MM.1S (cell line): ENCODE data around the gene FAM227B.

Source experiments
- DNase-seq: peaks from one replicate; pipeline ENCODE4 v3.0.0-alpha.2; 2015
- H2AFZ ChIP-seq: fragments of 300-600 bp; sonication (generic); 2 replicates; pipeline ENCODE4 v1.6.0; 2016; ENCODE audit warnings: antibody characterized with exemption, low read length
- H3F3A ChIP-seq: fragments of 300-600 bp; sonication (generic); 2 replicates; pipeline ENCODE4 v1.6.1; 2016; ENCODE audit warnings: mild to moderate bottlenecking, antibody characterized with exemption, low read length, moderate library complexity, mixed read lengths; ENCODE audit not compliant: insufficient read depth
- H3K27ac ChIP-seq: fragments of 300-600 bp; sonication (generic); 2 replicates; pipeline ENCODE4 v1.5.1; 2016; ENCODE audit warnings: mild to moderate bottlenecking, low read length
- H3K27me3 ChIP-seq: fragments of 300-600 bp; sonication (generic); replicated peaks from 2 replicates; pipeline ENCODE4 v1.6.0; 2016; ENCODE audit warnings: low read length; ENCODE audit not compliant: insufficient read depth
- H3K36me3 ChIP-seq: fragments of 300-600 bp; sonication (generic); replicated peaks from 2 replicates; pipeline ENCODE4 v1.6.1; 2016; ENCODE audit warnings: mild to moderate bottlenecking, low read length, mixed read lengths; ENCODE audit not compliant: insufficient read depth
- H3K4me1 ChIP-seq: fragments of 300-600 bp; sonication (generic); 2 replicates; pipeline ENCODE4 v1.6.1; 2016; ENCODE audit warnings: low read length, mixed read lengths
- H3K4me2 ChIP-seq: fragments of 300-600 bp; sonication (generic); 2 replicates; pipeline ENCODE4 v1.6.0; 2016; ENCODE audit warnings: low read depth, low read length
- H3K4me3 ChIP-seq: fragments of 300-600 bp; sonication (generic); 2 replicates; pipeline ENCODE4 v1.5.1; 2016; ENCODE audit warnings: low read length, mixed read lengths
- H3K79me2 ChIP-seq: fragments of 300-600 bp; sonication (generic); 2 replicates; pipeline ENCODE4 v1.6.1; 2016; ENCODE audit warnings: mixed run types, low read length, mixed read lengths
- H3K9ac ChIP-seq: fragments of 300-600 bp; sonication (generic); 2 replicates; pipeline ENCODE4 v1.6.1; 2016; ENCODE audit warnings: low read length, mixed read lengths
- H3K9me2 ChIP-seq: fragments of 300-600 bp; sonication (generic); replicated peaks from 2 replicates; pipeline ENCODE4 v1.6.1; 2016; ENCODE audit warnings: mild to moderate bottlenecking, low read length, mixed read lengths; ENCODE audit not compliant: insufficient read depth
- H3K9me3 ChIP-seq: fragments of 300-600 bp; sonication (generic); replicated peaks from 2 replicates; pipeline ENCODE4 v1.6.1; 2016; ENCODE audit warnings: mild to moderate bottlenecking, low read length, mixed read lengths; ENCODE audit not compliant: insufficient read depth
- H4K20me1 ChIP-seq: fragments of 300-600 bp; sonication (generic); 2 replicates; pipeline ENCODE4 v1.6.1; 2016; ENCODE audit warnings: mild to moderate bottlenecking, low read length, moderate library complexity, mixed read lengths; ENCODE audit not compliant: insufficient read depth
- CTCF ChIP-seq: fragments of 300-600 bp; sonication (generic); IDR thresholded peaks from 2 replicates; pipeline ENCODE4 v1.5.1; 2016; ENCODE audit warnings: antibody characterized with exemption, low read length, mixed read lengths
- EZH2 ChIP-seq: fragments of 300-600 bp; sonication (generic); optimal IDR thresholded peaks from 2 replicates; pipeline ENCODE3; 2017; ENCODE audit warnings: low read depth, mild to moderate bottlenecking, antibody characterized with exemption, low read length, mixed read lengths
- EZH2phosphoT487 ChIP-seq: fragments of 300-600 bp; sonication (generic); IDR thresholded peaks from 2 replicates; pipeline ENCODE4 v1.6.1; 2018; ENCODE audit warnings: antibody characterized with exemption, low read length

The FAM227B gene

GRCh38 chr15:49323207-49323606 is 297.4 kb downstream of the FAM227B start:
- Histone ChIP-seq H3F3A (no peaks in the 10 kb centered on the region), H3K9ac (no peak overlapping the region), H3K4me3 (no peak overlapping the region), H3K4me1 (no peaks in the 10 kb centered on the region), H2AFZ (no peak overlapping the region), H3K4me2 (no peak overlapping the region), H3K36me3 (no peaks in the 10 kb centered on the region), H3K79me2 (no peaks in the 10 kb centered on the region), H3K9me3 (no peaks in the 10 kb centered on the region), H4K20me1 (no peaks in the 10 kb centered on the region), H3K27ac (no peak overlapping the region), H3K9me2 (no peaks in the 10 kb centered on the region), H3K27me3 (no peaks in the 10 kb centered on the region)
- TF ChIP-seq EZH2: no peak
- no peak for TF ChIP-seq EZH2phosphoT487
- TF ChIP-seq CTCF: no peak
- no peak for DNase-seq

- H3K27ac ChIP-seq: no peak overlapping the region
- no peak overlapping the region for H3K4me2 ChIP-seq
- no peak overlapping the region for H3K9ac ChIP-seq
- H3K9me3 ChIP-seq: no peaks in the 10 kb centered on the region
- H3K79me2 ChIP-seq: no peaks in the 10 kb centered on the region
- no peaks in the 10 kb centered on the region for H3K4me1 ChIP-seq
- TF ChIP-seq EZH2: no peak
- TF ChIP-seq CTCF: no peak
- TF ChIP-seq EZH2phosphoT487: no peak
- no peak for DNase-seq
- no peaks in the 10 kb centered on the region for H3K27me3 ChIP-seq
- H3K4me3 ChIP-seq: no peak overlapping the region
- no peaks in the 10 kb centered on the region for H3F3A ChIP-seq
- H4K20me1 ChIP-seq: no peaks in the 10 kb centered on the region
- H3K36me3 ChIP-seq: no peaks in the 10 kb centered on the region
- no peak overlapping the region for H2AFZ ChIP-seq
- H3K9me2 ChIP-seq: no peaks in the 10 kb centered on the region
These were observed 300.3 kb downstream of the FAM227B start for GRCh38 chr15:49320351-49320750.

GRCh38 chr15:49315391-49315823 is 305.2 kb downstream of the FAM227B start:
- no peaks in the 10 kb centered on the region for H3F3A ChIP-seq
- no peak overlapping the region for H2AFZ ChIP-seq
- H3K27me3 ChIP-seq: no peaks in the 10 kb centered on the region
- H3K27ac ChIP-seq: no peak overlapping the region
- no peak overlapping the region for H3K4me2 ChIP-seq
- no peaks in the 10 kb centered on the region for H3K9me2 ChIP-seq
- H3K36me3 ChIP-seq: no peaks in the 10 kb centered on the region
- H3K79me2 ChIP-seq: no peaks in the 10 kb centered on the region; the same call in 1 of the 2 replicates
- no peak overlapping the region for H3K9ac ChIP-seq
- no peak for DNase-seq
- no peaks in the 10 kb centered on the region for H3K9me3 ChIP-seq
- no peak overlapping the region for H3K4me3 ChIP-seq
- TF ChIP-seq EZH2phosphoT487 (no peak), EZH2 (no peak), CTCF (no peak)
- H3K4me1 ChIP-seq: no peaks in the 10 kb centered on the region
- no peaks in the 10 kb centered on the region for H4K20me1 ChIP-seq
